ENCODE data around the gene SLC45A3.

DNA sequence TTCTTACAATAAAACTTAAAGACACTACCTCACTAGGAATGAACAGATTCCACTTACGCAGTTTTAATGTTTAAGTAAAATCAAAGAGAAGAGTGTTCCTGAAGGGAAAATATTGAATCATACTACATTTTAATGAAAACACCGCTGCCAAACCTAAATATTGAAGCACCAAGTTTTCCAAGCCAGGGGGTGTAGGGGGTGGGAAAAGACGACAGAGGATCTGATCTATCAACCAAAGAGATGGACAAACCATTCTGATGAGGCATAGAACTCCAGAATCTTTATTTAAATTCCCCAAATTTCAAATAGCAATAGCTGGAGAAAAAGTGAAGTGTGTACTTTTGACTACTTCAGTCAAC is 49.7 kb downstream of the SLC45A3 start:
- TF ChIP-seq, protein P1, sequence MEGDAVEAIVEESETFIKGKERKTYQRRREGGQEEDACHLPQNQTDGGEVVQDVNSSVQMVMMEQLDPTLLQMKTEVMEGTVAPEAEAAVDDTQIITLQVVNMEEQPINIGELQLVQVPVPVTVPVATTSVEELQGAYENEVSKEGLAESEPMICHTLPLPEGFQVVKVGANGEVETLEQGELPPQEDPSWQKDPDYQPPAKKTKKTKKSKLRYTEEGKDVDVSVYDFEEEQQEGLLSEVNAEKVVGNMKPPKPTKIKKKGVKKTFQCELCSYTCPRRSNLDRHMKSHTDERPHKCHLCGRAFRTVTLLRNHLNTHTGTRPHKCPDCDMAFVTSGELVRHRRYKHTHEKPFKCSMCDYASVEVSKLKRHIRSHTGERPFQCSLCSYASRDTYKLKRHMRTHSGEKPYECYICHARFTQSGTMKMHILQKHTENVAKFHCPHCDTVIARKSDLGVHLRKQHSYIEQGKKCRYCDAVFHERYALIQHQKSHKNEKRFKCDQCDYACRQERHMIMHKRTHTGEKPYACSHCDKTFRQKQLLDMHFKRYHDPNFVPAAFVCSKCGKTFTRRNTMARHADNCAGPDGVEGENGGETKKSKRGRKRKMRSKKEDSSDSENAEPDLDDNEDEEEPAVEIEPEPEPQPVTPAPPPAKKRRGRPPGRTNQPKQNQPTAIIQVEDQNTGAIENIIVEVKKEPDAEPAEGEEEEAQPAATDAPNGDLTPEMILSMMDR (conservative IDR thresholded peaks at IDR 0.05 in 1 of 2, IDR thresholded peaks at IDR 0.05 in 1 of 2; ENCODE audit: low read depth in 1 of 2, low read length in 2 of 2), result no peak
- TF ChIP-seq EZH2 (IDR thresholded peaks at IDR 0.05; ENCODE audit: low read length, missing control alignments), result no peak

All from fibroblast of lung (primary cell).